Ishikawa (cell line): ENCODE measurements around the gene TERT.

ENCODE experiments used
- CEBPB ChIP-seq: IDR thresholded peaks from 2 replicates; pipeline ENCODE4 v1.6.1; 2012
- CREB1 ChIP-seq: IDR thresholded peaks from 2 replicates; pipeline ENCODE4 v1.6.1; 2012; ENCODE audit warnings: low read depth
- EGR1 ChIP-seq: IDR thresholded peaks from 2 replicates; pipeline ENCODE4 v1.6.1; 2012
- EP300 ChIP-seq: IDR thresholded peaks from 2 replicates; pipeline ENCODE4 v1.6.1; 2012; ENCODE audit warnings: borderline replicate concordance
- FOXM1 ChIP-seq: IDR thresholded peaks from 2 replicates; pipeline ENCODE4 v1.6.1; 2012; ENCODE audit warnings: low read depth, borderline replicate concordance
- NFIC ChIP-seq: IDR thresholded peaks from 2 replicates; pipeline ENCODE4 v1.6.1; 2012
- RAD21 ChIP-seq: IDR thresholded peaks from 2 replicates; pipeline ENCODE4 v1.6.1; 2012; ENCODE audit warnings: low read depth
- TAF1 ChIP-seq: IDR thresholded peaks from 2 replicates; pipeline ENCODE4 v1.6.1; 2012; ENCODE audit warnings: low read depth, mild to moderate bottlenecking
- TCF12 ChIP-seq: IDR thresholded peaks from 2 replicates; pipeline ENCODE4 v1.6.1; 2012; ENCODE audit warnings: low read depth
- TEAD4 ChIP-seq: IDR thresholded peaks from 2 replicates; pipeline ENCODE4 v1.6.1; 2012
- YY1 ChIP-seq: IDR thresholded peaks from 2 replicates; pipeline ENCODE4 v1.6.1; 2012; ENCODE audit warnings: low read depth
- ZBTB7A ChIP-seq: IDR thresholded peaks from 2 replicates; pipeline ENCODE4 v1.6.1; 2012; ENCODE audit warnings: low read depth
- TF ChIP-seq, protein P1 (sequence below): IDR thresholded peaks from 2 replicates; pipeline ENCODE4 v1.6.1; 2012
- TF ChIP-seq, protein P2 (sequence below): IDR thresholded peaks from 2 replicates; pipeline ENCODE4 v1.6.1; 2012; ENCODE audit warnings: low read depth, mild to moderate bottlenecking
- TF ChIP-seq, protein P3 (sequence below): IDR thresholded peaks from 2 replicates; pipeline ENCODE4 v1.6.1; 2012

TERT gene

DNA sequence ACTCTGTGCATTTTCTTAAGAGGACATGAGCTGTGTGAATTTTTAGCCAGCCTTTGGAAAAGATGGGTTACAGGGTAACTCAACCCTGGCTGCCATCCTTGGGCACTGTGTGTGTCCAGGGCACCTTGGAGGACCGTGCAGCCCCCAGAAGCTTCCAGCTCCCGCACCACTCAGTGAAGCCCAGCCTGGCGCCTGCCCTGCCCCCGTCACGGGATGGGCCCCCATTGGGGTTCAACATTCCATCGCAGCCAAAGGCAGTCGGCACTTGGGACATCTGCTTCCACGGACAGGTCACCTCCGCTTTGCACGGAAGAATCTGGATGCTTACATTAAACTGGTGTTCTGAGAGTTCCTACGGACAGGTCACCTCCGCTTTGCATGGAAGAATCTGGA, 71.6 kb downstream of the TERT start:
- TF ChIP-seq, protein P1, sequence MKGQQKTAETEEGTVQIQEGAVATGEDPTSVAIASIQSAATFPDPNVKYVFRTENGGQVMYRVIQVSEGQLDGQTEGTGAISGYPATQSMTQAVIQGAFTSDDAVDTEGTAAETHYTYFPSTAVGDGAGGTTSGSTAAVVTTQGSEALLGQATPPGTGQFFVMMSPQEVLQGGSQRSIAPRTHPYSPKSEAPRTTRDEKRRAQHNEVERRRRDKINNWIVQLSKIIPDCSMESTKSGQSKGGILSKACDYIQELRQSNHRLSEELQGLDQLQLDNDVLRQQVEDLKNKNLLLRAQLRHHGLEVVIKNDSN: no peak
- no peak for TF ChIP-seq ZBTB7A
- no peak for TF ChIP-seq CREB1
- no peak for TF ChIP-seq FOXM1
- TF ChIP-seq, protein P2, sequence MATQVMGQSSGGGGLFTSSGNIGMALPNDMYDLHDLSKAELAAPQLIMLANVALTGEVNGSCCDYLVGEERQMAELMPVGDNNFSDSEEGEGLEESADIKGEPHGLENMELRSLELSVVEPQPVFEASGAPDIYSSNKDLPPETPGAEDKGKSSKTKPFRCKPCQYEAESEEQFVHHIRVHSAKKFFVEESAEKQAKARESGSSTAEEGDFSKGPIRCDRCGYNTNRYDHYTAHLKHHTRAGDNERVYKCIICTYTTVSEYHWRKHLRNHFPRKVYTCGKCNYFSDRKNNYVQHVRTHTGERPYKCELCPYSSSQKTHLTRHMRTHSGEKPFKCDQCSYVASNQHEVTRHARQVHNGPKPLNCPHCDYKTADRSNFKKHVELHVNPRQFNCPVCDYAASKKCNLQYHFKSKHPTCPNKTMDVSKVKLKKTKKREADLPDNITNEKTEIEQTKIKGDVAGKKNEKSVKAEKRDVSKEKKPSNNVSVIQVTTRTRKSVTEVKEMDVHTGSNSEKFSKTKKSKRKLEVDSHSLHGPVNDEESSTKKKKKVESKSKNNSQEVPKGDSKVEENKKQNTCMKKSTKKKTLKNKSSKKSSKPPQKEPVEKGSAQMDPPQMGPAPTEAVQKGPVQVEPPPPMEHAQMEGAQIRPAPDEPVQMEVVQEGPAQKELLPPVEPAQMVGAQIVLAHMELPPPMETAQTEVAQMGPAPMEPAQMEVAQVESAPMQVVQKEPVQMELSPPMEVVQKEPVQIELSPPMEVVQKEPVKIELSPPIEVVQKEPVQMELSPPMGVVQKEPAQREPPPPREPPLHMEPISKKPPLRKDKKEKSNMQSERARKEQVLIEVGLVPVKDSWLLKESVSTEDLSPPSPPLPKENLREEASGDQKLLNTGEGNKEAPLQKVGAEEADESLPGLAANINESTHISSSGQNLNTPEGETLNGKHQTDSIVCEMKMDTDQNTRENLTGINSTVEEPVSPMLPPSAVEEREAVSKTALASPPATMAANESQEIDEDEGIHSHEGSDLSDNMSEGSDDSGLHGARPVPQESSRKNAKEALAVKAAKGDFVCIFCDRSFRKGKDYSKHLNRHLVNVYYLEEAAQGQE: no peak
- no peak for TF ChIP-seq NFIC
- no peak for TF ChIP-seq TEAD4
- TF ChIP-seq EGR1: no peak
- no peak for TF ChIP-seq TCF12
- TF ChIP-seq CEBPB: no peak

DNA sequence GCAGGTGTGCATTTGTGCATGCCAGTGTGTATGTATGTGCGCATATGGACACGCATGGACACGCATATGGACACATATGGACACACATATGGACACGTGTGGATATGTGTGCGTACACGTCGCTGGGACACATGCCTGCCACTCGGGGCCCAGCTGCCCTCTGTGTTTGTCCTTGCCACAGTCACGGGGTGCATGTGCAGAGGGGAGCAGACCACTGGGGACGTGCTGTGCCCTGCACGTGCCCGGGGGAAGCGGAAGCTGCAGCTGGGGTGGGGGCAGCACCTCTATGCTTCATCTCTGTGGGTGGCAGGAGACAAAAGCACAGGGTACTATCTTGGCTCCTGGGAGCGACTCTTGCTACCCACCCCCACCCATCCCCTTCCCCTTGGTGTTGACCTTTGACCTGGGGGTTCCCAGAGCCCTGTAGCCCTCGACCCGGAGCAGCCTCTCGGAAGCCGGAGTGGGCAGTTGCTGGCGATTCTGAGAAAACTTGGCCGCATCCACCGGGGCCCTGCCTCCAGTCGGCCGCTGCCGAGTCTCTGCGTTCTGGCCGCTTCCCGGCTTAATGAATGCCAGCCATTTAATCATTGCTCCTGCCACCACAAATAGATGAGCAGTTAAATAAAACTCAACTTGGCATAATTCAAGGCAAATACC, 72.1 kb downstream of the TERT start:
- no peak for TF ChIP-seq EP300
- TF ChIP-seq, protein P2: no peak
- no peak for TF ChIP-seq TAF1

DNA sequence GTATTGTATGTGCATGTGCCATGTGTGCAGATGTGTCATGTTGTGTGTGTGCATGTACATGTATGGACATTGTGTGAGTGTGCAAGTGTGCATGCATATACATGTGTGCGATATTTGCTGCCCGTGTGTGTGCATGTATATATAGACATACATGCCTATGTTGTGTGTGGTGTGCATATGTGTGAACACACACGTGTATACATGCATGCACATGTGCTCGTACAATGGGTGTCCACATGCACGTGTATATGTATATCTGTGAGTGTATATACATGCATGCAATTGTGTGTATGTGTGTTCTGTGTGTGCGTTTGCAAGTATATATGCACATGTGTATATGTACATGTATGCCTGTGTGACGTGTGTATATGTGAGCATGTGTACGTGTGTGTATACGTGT, 72.7 kb downstream of the TERT start:
- TF ChIP-seq, protein P1: no peak
- TF ChIP-seq NFIC: no peak

DNA sequence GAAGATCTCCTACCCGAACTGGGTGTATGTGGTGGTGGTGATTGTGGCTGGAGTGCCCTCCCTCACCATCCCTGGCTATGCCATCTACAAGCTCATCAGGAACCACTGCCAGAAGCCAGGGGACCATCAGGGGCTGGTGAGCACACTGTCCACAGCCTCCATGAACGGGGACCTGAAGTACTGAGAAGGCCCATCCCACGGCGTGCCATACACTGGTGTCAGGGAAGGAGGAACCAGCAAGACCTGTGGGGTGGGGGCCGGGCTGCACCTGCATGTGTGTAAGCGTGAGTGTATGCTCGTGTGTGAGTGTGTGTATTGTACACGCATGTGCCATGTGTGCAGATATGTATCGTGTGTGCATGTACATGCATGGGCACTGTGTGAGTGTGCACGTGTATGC, 73.1 kb downstream of the TERT start:
- TF ChIP-seq RAD21: no peak
- no peak for TF ChIP-seq TEAD4
- TF ChIP-seq CREB1: no peak
- TF ChIP-seq TAF1: no peak
- no peak for TF ChIP-seq CEBPB
- TF ChIP-seq EGR1: no peak
- no peak for TF ChIP-seq EP300
- TF ChIP-seq FOXM1: no peak
- TF ChIP-seq TCF12: no peak
- TF ChIP-seq ZBTB7A: no peak

DNA sequence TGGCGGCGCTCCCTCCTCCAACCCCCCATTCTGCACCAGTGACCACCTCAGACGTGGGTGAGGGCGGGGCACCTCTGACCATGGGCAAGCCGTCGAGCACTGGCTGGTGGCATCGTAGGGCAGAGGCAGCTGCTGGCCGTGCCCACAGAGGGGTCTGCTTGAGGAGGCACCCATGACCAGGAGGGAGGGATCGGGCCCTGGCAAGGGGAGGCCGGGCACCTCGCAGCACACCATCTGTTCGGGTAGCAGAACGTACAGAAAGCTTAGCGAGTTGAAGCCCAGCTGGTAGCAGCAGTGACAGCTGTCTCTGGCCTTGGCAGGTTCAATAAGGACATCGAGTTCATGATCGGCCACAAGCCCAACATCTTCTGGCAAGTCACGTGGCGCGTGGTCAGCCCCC, 74.0 kb downstream of the TERT start:
- TF ChIP-seq, protein P1: 0 out of 2 replicates have a peak, but pooled peaks have one; percentile 44
- no peak for TF ChIP-seq TAF1
- TF ChIP-seq EGR1: no peak

DNA sequence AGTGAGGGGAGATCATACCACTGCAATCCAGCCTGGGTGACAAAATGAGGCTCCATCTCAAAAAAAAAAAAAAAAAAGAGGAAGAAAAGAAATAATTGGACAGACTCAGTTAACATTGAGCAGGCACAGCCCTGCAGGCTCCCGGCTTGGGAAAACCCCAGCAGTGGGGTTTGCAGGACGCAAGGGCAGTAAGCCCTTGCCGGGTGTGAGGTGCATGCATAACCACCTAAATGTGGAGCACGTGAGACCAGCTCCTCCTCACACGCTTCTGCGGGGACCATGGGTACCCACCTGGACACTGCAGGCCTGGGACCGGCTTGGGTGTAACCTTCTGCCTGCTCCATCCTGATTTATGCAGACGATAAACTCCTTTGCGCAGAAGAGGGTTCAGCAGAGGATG, 74.5 kb downstream of the TERT start:
- no peak for TF ChIP-seq RAD21
- TF ChIP-seq EP300: no peak
- TF ChIP-seq TEAD4: no peak
- TF ChIP-seq, protein P3, sequence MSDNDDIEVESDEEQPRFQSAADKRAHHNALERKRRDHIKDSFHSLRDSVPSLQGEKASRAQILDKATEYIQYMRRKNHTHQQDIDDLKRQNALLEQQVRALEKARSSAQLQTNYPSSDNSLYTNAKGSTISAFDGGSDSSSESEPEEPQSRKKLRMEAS: no peak
- no peak for TF ChIP-seq CREB1
- no peak for TF ChIP-seq YY1
- no peak for TF ChIP-seq FOXM1
- no peak for TF ChIP-seq EGR1

DNA sequence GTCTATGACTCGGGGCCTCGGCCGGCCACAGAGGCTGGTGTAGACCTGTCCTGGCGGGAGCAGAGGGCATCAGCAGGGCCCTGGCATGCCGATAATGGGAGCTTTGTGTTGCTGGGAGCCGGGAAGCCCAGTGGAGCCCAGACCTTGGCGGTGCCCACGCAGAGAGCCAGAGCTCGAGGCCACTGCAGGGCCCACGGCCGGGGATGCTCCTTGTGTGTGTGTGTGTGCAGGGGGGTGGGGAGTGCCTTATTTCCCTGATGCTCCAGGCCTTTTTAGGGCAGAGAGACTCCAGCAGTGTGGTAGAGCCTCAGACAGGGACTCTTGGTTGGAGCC, 75.1 kb downstream of the TERT start:
- TF ChIP-seq, protein P1: no peak
- TF ChIP-seq ZBTB7A (no peak), EP300 (no peak), TAF1 (no peak), TCF12 (no peak), YY1 (no peak), RAD21 (no peak), EGR1 (no peak), CEBPB (no peak), TEAD4 (no peak), NFIC (no peak), FOXM1 (no peak), CREB1 (no peak)
- TF ChIP-seq, protein P2: no peak
- TF ChIP-seq, protein P3: no peak
